ENCODE results near the gene ARFIP1. TPM values are rescaled to one million over a fixed set of nuclear protein-coding genes. Genes with fewer than 3 reads are reported as not detected.

Gene ARFIP1
- total RNA-seq, 2 experiments from 2014 or later: 9.3 to 10.5 TPM

DNA sequence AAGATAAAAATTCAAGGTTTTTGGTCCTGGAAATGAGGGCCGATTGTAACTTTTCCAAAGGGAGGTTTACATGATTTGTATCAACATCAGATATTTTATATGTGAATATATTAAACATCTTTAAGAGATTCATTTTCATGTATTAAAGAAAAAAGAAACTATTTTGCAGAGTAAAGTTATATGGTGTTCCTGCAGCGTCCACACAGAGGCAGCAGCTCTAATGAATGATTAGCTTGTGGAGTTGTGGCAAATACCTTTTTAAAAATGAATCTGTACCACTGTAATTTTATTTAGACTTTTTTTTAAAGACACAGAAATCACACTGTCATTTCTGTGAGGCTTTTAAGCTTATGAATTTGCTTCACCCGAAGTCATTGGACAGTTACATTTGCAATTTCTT lies 130.8 kb downstream of the ARFIP1 start:
- no peak overlapping the region for H3K4me3 Mint-ChIP-seq
- H3K27ac Mint-ChIP-seq: no peak overlapping the region
- H3K9me3 Mint-ChIP-seq: no peaks in the 10 kb centered on the region
- no peaks in the 10 kb centered on the region for H3K27me3 Mint-ChIP-seq
- ChIA-PET CTCF (no interaction called here), POLR2A (no interaction called here)
- H3K36me3 Mint-ChIP-seq: peaks cover 12% of the 10 kb centered on the region
- H3K4me1 Mint-ChIP-seq (ENCODE audit: low read depth): no peaks in the 10 kb centered on the region
- no peak for DNase-seq
- intact Hi-C loops (cut with micrococcal nuclease): no loop called here

DNA sequence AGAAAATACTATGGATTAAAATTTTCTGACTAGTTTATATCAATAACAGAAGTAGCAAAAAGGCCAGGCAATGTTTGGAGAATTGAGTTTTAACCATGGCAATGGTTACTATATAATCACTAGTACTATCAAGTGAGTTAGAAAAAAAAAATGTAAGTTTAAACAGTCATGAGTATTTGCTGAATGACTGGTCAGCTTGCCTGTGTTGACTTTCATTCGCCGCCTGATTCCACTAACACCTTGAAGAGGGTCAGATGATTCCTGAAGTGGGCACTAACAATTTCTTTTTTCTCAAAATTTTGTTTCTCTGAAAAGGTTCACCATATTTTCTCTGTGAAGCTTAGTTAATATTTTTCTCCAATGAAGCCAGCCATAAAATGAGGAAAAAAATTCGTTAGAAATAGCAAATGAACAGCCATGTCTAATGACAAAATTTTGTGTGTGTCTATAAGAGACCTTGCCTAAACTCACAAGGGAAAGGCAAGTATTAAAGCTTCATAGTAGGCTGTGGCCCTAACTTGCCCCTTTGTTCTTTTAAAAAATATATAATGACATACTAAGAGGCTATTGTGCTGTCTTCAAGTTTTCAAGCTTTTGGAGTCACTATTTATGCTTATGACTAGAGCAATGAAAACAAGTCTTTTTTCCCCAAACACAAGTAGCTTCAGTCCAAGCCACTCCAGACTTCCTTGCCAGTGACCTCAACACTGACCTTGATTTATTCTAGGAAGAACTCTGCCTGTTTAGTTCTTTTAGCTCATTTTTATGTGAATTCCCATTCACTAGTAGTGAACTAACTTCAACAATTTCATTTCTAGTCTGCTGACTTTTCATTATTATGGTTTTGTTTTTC lies 138.0 kb downstream of the ARFIP1 start:
- no peak overlapping the region for H3K4me3 Mint-ChIP-seq
- H3K9me3 Mint-ChIP-seq: peaks cover 17% of the 10 kb centered on the region
- H3K27me3 Mint-ChIP-seq: no peaks in the 10 kb centered on the region
- intact Hi-C loops (cut with micrococcal nuclease): no loop called here
- H3K4me1 Mint-ChIP-seq (ENCODE audit: low read depth): no peaks in the 10 kb centered on the region
- no peak overlapping the region for H3K27ac Mint-ChIP-seq
- no peak for DNase-seq
- H3K36me3 Mint-ChIP-seq: peaks cover 24% of the 10 kb centered on the region
- ChIA-PET CTCF (no interaction called here), POLR2A (no interaction called here)

GRCh38 chr4:152919826-152920225 lies 140.1 kb downstream of the ARFIP1 start:
- no peak for DNase-seq
- H3K4me3 Mint-ChIP-seq: no peak overlapping the region
- H3K27me3 Mint-ChIP-seq: no peaks in the 10 kb centered on the region
- peaks cover 24% of the 10 kb centered on the region for H3K36me3 Mint-ChIP-seq
- peaks cover 17% of the 10 kb centered on the region for H3K9me3 Mint-ChIP-seq
- no peaks in the 10 kb centered on the region for H3K4me1 Mint-ChIP-seq (ENCODE audit: low read depth)
- ChIA-PET POLR2A (no interaction called here), CTCF (interaction anchor here (0.6 kb wide), 1 partner anchor 18 kb away, joined by 4 read pairs; no protein-coding TSS in a partner anchor)
- intact Hi-C loops (cut with micrococcal nuclease): no loop called here
- no peak overlapping the region for H3K27ac Mint-ChIP-seq

DNA sequence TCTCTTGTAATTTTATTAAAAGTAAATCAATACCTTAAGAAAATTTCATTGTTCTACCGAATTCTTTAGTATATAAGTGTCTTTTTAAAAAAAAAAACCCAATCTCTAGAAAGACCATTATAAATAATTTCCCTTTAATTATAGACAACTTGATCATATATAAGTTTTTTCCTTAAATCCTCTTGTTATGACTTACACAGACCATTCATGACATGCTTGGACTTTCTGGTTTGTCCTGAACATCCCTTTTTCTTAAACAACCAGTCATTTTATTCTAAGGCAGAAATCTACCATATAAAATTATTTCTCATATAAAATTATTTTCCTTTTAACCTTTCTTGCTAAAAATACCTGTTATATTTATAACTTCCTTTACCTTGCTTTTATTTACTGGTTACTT lies 141.0 kb downstream of the ARFIP1 start:
- Mint-ChIP-seq H3K4me1 (ENCODE audit: low read depth) (no peaks in the 10 kb centered on the region), H3K36me3 (peaks cover 24% of the 10 kb centered on the region), H3K27me3 (no peaks in the 10 kb centered on the region), H3K9me3 (peaks cover 17% of the 10 kb centered on the region), H3K27ac (no peak overlapping the region), H3K4me3 (no peak overlapping the region)
- CTCF ChIA-PET: no interaction called here
- POLR2A ChIA-PET: no interaction called here
- intact Hi-C loops (cut with micrococcal nuclease): no loop called here
- DNase-seq: no peak

DNA sequence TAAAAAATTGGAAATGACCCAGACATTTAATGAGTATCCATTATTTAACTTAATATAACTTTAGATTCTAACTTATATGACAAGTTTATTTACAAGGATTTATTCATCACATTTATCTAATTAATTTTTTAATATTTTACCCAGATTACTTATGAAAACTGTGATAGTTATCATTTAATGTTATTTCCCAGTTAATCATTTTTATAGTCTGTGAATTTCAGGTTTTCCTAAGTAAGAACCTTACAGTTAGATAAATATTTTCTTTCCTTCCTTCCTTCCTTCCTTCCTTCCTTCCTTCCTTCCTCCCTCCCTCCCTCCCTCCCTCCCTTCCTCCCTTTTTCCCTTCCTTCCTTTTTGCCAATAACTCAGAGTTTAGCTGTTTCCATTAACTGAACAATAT lies 141.5 kb downstream of the ARFIP1 start:
- CTCF ChIA-PET: no interaction called here
- intact Hi-C loops (cut with micrococcal nuclease): no loop called here
- no peak overlapping the region for H3K4me3 Mint-ChIP-seq

GRCh38 chr4:152925851-152926250 lies 146.1 kb downstream of the ARFIP1 start:
- Mint-ChIP-seq H3K9me3 (peaks cover 4% of the 10 kb centered on the region), H3K27me3 (no peaks in the 10 kb centered on the region), H3K4me3 (no peak overlapping the region), H3K36me3 (peaks cover 5% of the 10 kb centered on the region), H3K27ac (no peak overlapping the region), H3K4me1 (ENCODE audit: low read depth) (no peaks in the 10 kb centered on the region)
- ChIA-PET CTCF (no interaction called here), POLR2A (interaction anchor here (1.2 kb wide), 1 partner anchor 12 kb away, joined by 3 read pairs; no protein-coding TSS in a partner anchor)
- intact Hi-C loops (cut with micrococcal nuclease): no loop called here
- DNase-seq: no peak

More for the DNA sequence above, 141.5 kb downstream of the ARFIP1 start:
- Mint-ChIP-seq H3K4me1 (ENCODE audit: low read depth) (no peaks in the 10 kb centered on the region), H3K27ac (no peak overlapping the region), H3K9me3 (peaks cover 17% of the 10 kb centered on the region), H3K36me3 (peaks cover 24% of the 10 kb centered on the region), H3K27me3 (no peaks in the 10 kb centered on the region)
- DNase-seq: no peak
- POLR2A ChIA-PET: no interaction called here

DNA sequence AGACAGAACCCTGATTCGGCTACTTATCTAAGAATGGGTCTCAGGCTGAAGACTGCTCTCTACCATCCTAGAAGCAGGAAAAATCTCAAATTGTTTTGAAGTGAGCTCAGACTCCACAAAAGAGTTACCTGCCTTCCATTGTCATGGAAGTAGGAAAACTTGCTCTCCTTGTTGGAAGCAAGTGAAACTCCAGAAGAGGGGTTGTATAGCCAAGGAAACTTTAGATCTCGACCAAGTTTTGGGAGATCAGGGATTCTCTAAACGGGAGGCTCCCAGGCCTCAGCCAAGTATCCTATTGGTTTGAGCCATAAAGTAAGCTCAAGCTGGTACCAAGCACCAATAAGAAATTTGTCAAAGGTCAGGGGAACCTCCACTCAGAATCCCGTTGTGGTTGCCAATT lies 147.2 kb downstream of the ARFIP1 start:
- Mint-ChIP-seq H3K9me3 (no peaks in the 10 kb centered on the region), H3K4me1 (ENCODE audit: low read depth) (no peaks in the 10 kb centered on the region), H3K27me3 (no peaks in the 10 kb centered on the region), H3K36me3 (no peaks in the 10 kb centered on the region), H3K27ac (no peak overlapping the region), H3K4me3 (no peak overlapping the region)
- POLR2A ChIA-PET: no interaction called here
- intact Hi-C loops (cut with micrococcal nuclease): no loop called here
- CTCF ChIA-PET: no interaction called here
- DNase-seq: no peak

- Mint-ChIP-seq H3K4me3 (no peak overlapping the region), H3K9me3 (no peaks in the 10 kb centered on the region), H3K36me3 (no peaks in the 10 kb centered on the region), H3K27ac (no peak overlapping the region), H3K4me1 (ENCODE audit: low read depth) (no peaks in the 10 kb centered on the region), H3K27me3 (peaks cover 2% of the 10 kb centered on the region)
- intact Hi-C loops (cut with micrococcal nuclease): no loop called here
- CTCF ChIA-PET: no interaction called here
- POLR2A ChIA-PET: no interaction called here
- DNase-seq: no peak
Observed at GRCh38 chr4:152927737-152928136, 148.0 kb downstream of the ARFIP1 start.

DNA sequence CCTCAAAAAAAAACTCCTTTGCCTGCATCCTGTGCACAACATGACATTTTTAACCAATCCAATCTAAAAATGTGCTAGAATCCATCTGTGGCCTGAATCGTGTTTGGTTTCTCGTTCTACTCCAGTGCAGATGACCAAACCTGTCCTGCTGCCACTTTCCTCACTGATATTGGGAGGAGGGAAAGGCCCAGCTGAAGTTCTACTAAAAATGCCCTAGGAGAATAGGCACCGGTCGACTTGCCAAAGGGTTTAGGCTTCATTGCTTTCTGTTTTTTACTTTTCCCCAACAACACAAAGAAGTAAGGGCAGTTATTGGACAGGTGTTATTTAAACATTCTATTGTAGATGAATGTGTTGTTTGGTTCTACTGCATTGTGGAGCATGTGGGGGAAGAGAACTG lies 148.5 kb downstream of the ARFIP1 start:
- ChIA-PET CTCF (no interaction called here), POLR2A (no interaction called here)
- H3K4me1 Mint-ChIP-seq (ENCODE audit: low read depth): no peaks in the 10 kb centered on the region
- peaks cover 7% of the 10 kb centered on the region for H3K27me3 Mint-ChIP-seq
- intact Hi-C loops (cut with micrococcal nuclease): no loop called here
- H3K27ac Mint-ChIP-seq: no peak overlapping the region
- no peaks in the 10 kb centered on the region for H3K9me3 Mint-ChIP-seq
- H3K4me3 Mint-ChIP-seq: no peak overlapping the region
- no peak for DNase-seq
- no peaks in the 10 kb centered on the region for H3K36me3 Mint-ChIP-seq

- CTCF ChIA-PET: no interaction called here
- no peaks in the 10 kb centered on the region for H3K9me3 Mint-ChIP-seq
Observed at GRCh38 chr4:152929888-152930287, 150.1 kb downstream of the ARFIP1 start.

GRCh38 chr4:152935143-152935542 lies 155.4 kb downstream of the ARFIP1 start:
- ChIA-PET CTCF (interaction anchor here (1.1 to 2.0 kb wide), 2 partner anchors 12 to 192 kb away, joined by 3 to 7 read pairs; no protein-coding TSS in a partner anchor), POLR2A (no interaction called here)
- intact Hi-C loops (cut with micrococcal nuclease): loop anchor here (1.0 to 5.0 kb wide), 2 partner anchors 150 to 192 kb away; no protein-coding TSS in a partner anchor
- DNase-seq: peak; percentile 44
- no peaks in the 10 kb centered on the region for H3K36me3 Mint-ChIP-seq
- no peaks in the 10 kb centered on the region for H3K9me3 Mint-ChIP-seq
- H3K4me1 Mint-ChIP-seq (ENCODE audit: low read depth): peaks cover 12% of the 10 kb centered on the region
- H3K4me3 Mint-ChIP-seq: peak overlapping the region; percentile 60
- peaks cover 48% of the 10 kb centered on the region for H3K27me3 Mint-ChIP-seq
- no peak overlapping the region for H3K27ac Mint-ChIP-seq

More at GRCh38 chr4:152929888-152930287, 150.1 kb downstream of the ARFIP1 start:
- POLR2A ChIA-PET: no interaction called here
- no peak overlapping the region for H3K27ac Mint-ChIP-seq
- peaks cover 20% of the 10 kb centered on the region for H3K27me3 Mint-ChIP-seq
- no peaks in the 10 kb centered on the region for H3K4me1 Mint-ChIP-seq (ENCODE audit: low read depth)
- intact Hi-C loops (cut with micrococcal nuclease): no loop called here
- no peak overlapping the region for H3K4me3 Mint-ChIP-seq
- DNase-seq: no peak
- no peaks in the 10 kb centered on the region for H3K36me3 Mint-ChIP-seq

GRCh38 chr4:152935631-152936445 lies 156.1 kb downstream of the ARFIP1 start, which contains the start of gene FHDC1:
FHDC1 (plus strand) TSS chr4:152936323; CDS start chr4:152943058, 6,735 bp downstream.
- Mint-ChIP-seq H3K9me3 (no peaks in the 10 kb centered on the region), H3K4me3 (peak within 1 kb of the TSS; percentile 60), H3K27me3 (peaks cover 48% of the 10 kb centered on the region), H3K27ac (no peak within 1 kb of the TSS), H3K4me1 (ENCODE audit: low read depth) (peaks cover 12% of the 10 kb centered on the region), H3K36me3 (no peaks in the 10 kb centered on the region)
- peak; percentile 31 for DNase-seq
- ChIA-PET POLR2A (no interaction called here), CTCF (interaction anchor here (0.6 to 2.0 kb wide), 6 partner anchors 12 to 277 kb away, joined by 3 to 9 read pairs (median 4); partner anchors contain the start of genes ARFIP1 and TIGD4)
- intact Hi-C loops (cut with micrococcal nuclease): loop anchor here (1.0 to 5.0 kb wide), 2 partner anchors 149 to 191 kb away; no protein-coding TSS in a partner anchor

Data from activated CD4-positive, alpha-beta memory T cell treated with anti-CD3 and anti-CD28 coated beads for 36 hours (primary cell).